22Rv1 (cell line): ENCODE data around the gene FAM107A.

Experiments
- CTCF ChIP-seq: fragments of 450-650 bp; IDR thresholded peaks from 2 replicates; pipeline ENCODE4 v1.5.1; 2017; ENCODE audit warnings: mild to moderate bottlenecking
- ZFX ChIP-seq: fragments of 450-650 bp; IDR thresholded peaks from 2 replicates; pipeline ENCODE4 v1.6.1; 2017; ENCODE audit warnings: antibody characterized with exemption, borderline replicate concordance

GRCh38 chr3:58555203-58555602 lies 22.0 kb downstream of the FAM107A start:
- TF ChIP-seq CTCF (no peak), ZFX (no peak)
